Neural progenitor cell (in vitro differentiated cells): Measurements from ENCODE around the gene ODC1. TPM values are rescaled to one million over a fixed set of nuclear protein-coding genes. Genes with fewer than 3 reads are reported as not detected.

Experiments
- DNase-seq: peaks from one replicate; pipeline ENCODE4 v3.0.0-alpha.2; 2016; ENCODE audit warnings: low spot score
- H2AFZ ChIP-seq: fragments of 200-600 bp; sonication (generic); replicated peaks from 2 replicates; pipeline ENCODE4 v1.6.1; 2016; ENCODE audit warnings: antibody characterized with exemption
- H3F3A ChIP-seq: fragments of 200-600 bp; sonication (generic); 2 replicates; pipeline ENCODE4 v1.6.1; 2016; ENCODE audit warnings: antibody characterized with exemption, low read depth
- H3K27ac ChIP-seq: fragments of 200-600 bp; sonication (generic); 2 replicates; pipeline ENCODE4 v1.5.1; 2016; ENCODE audit warnings: mild to moderate bottlenecking
- H3K27me3 ChIP-seq: fragments of 200-600 bp; sonication (generic); 2 replicates; pipeline ENCODE4 v1.6.1; 2016; ENCODE audit warnings: mild to moderate bottlenecking, moderate library complexity
- H3K36me3 ChIP-seq: fragments of 200-600 bp; sonication (generic); 2 replicates; pipeline ENCODE4 v1.5.1; 2016
- H3K4me1 ChIP-seq: fragments of 200-600 bp; sonication (generic); 2 replicates; pipeline ENCODE4 v1.6.1; 2016; ENCODE audit warnings: mixed run types
- H3K4me2 ChIP-seq: fragments of 200-600 bp; sonication (generic); 2 replicates; pipeline ENCODE4 v1.6.1; 2016
- H3K4me3 ChIP-seq: fragments of 200-600 bp; sonication (generic); 2 replicates; pipeline ENCODE4 v1.5.1; 2016
- H3K79me2 ChIP-seq: fragments of 200-600 bp; sonication (generic); 2 replicates; pipeline ENCODE4 v1.6.1; 2016; ENCODE audit warnings: low read depth
- H3K9ac ChIP-seq: fragments of 200-600 bp; sonication (generic); 2 replicates; pipeline ENCODE4 v1.6.1; 2016
- H3K9me3 ChIP-seq: fragments of 200-600 bp; sonication (generic); 2 replicates; pipeline ENCODE4 v1.5.1; 2016; ENCODE audit warnings: low read depth
- H4K20me1 ChIP-seq: fragments of 200-600 bp; sonication (generic); 2 replicates; pipeline ENCODE4 v1.6.1; 2016; ENCODE audit warnings: low read depth
- H3K27ac Mint-ChIP-seq: 3 replicates; pipeline ENCODE4 v1.8.0; 2021; ENCODE audit warnings: mixed read lengths
- H3K27me3 Mint-ChIP-seq: 2 replicates; pipeline ENCODE4 v1.8.0; 2022; ENCODE audit warnings: low read depth, mild to moderate bottlenecking, inconsistent platforms, moderate library complexity, mixed read lengths; ENCODE audit not compliant: insufficient read depth
- H3K36me3 Mint-ChIP-seq: 3 replicates; pipeline ENCODE4 v1.8.0; 2021; ENCODE audit warnings: mixed read lengths
- H3K4me1 Mint-ChIP-seq: 3 replicates; pipeline ENCODE4 v1.8.0; 2021; ENCODE audit warnings: mixed read lengths
- H3K4me3 Mint-ChIP-seq: 3 replicates; pipeline ENCODE4 v1.8.0; 2021; ENCODE audit warnings: mild to moderate bottlenecking, moderate library complexity, mixed read lengths
- H3K9me3 Mint-ChIP-seq: 3 replicates; pipeline ENCODE4 v1.8.0; 2020; ENCODE audit warnings: mixed read lengths
- CTCF ChIP-seq: fragments of 200-600 bp; sonication (generic); IDR thresholded peaks from 2 replicates; pipeline ENCODE4 v1.5.1; 2017; ENCODE audit warnings: antibody characterized with exemption, mild to moderate bottlenecking
- EZH2 ChIP-seq: fragments of 200-600 bp; sonication (generic); IDR thresholded peaks from 2 replicates; pipeline ENCODE4 v1.6.1; 2017; ENCODE audit warnings: antibody characterized with exemption, mild to moderate bottlenecking, moderate library complexity
- EZH2phosphoT487 ChIP-seq: fragments of 200-600 bp; sonication (generic); IDR thresholded peaks from 2 replicates; pipeline ENCODE4 v1.6.1; 2017; ENCODE audit warnings: antibody characterized with exemption
- total RNA-seq: library from RNA; depleted of rRNA; stranded (reverse); fragments of >200 nt; gene quantifications from 2 replicates; pipeline ENCODE4 v1.2.3, GENCODE V29; 2015; ENCODE audit warnings: low replicate concordance

Gene ODC1
- total RNA-seq, 1 donor from 2014 or later, result 437 TPM

- Histone ChIP-seq H3K36me3 (no peaks in the 10 kb centered on the region), H3F3A (no peaks in the 10 kb centered on the region), H3K4me2 (no peak overlapping the region), H3K4me3 (no peak overlapping the region), H3K79me2 (no peaks in the 10 kb centered on the region), H3K4me1 (no peaks in the 10 kb centered on the region), H2AFZ (no peak overlapping the region), H3K9me3 (no peaks in the 10 kb centered on the region), H3K27me3 (no peaks in the 10 kb centered on the region), H3K9ac (no peak overlapping the region), H3K27ac (no peak overlapping the region), H4K20me1 (no peaks in the 10 kb centered on the region)
- Mint-ChIP-seq H3K36me3 (no peaks in the 10 kb centered on the region), H3K9me3 (no peaks in the 10 kb centered on the region), H3K4me3 (no peak overlapping the region), H3K4me1 (peaks cover 20% of the 10 kb centered on the region), H3K27ac (no peak overlapping the region), H3K27me3 (peaks cover 6% of the 10 kb centered on the region)
- TF ChIP-seq EZH2 (no peak), EZH2phosphoT487 (no peak), CTCF (no peak)
- no peak for DNase-seq
These were observed 36.6 kb downstream of the ODC1 start for GRCh38 chr2:10411557-10411956.

- TF ChIP-seq CTCF (no peak), EZH2 (no peak), EZH2phosphoT487 (no peak)
- peaks cover 6% of the 10 kb centered on the region for H3K27me3 Mint-ChIP-seq
- no peak overlapping the region for H3K4me3 Mint-ChIP-seq
- no peak overlapping the region for H3K27ac Mint-ChIP-seq
- Histone ChIP-seq H4K20me1 (no peaks in the 10 kb centered on the region), H3K36me3 (no peaks in the 10 kb centered on the region), H3K27me3 (no peaks in the 10 kb centered on the region), H3K4me2 (no peak overlapping the region), H3K4me1 (no peaks in the 10 kb centered on the region), H3K79me2 (no peaks in the 10 kb centered on the region), H2AFZ (no peak overlapping the region), H3K9ac (no peak overlapping the region), H3K4me3 (no peak overlapping the region), H3F3A (no peaks in the 10 kb centered on the region), H3K9me3 (no peaks in the 10 kb centered on the region), H3K27ac (no peak overlapping the region)
- no peaks in the 10 kb centered on the region for H3K36me3 Mint-ChIP-seq
- peaks cover 20% of the 10 kb centered on the region for H3K4me1 Mint-ChIP-seq
- H3K9me3 Mint-ChIP-seq, result no peaks in the 10 kb centered on the region
- DNase-seq, result no peak
These were observed 37.2 kb downstream of the ODC1 start for GRCh38 chr2:10410823-10411437.

GRCh38 chr2:10410001-10410822 is 37.9 kb downstream of the ODC1 start:
- no peak for DNase-seq
- H3K9me3 Mint-ChIP-seq, result no peaks in the 10 kb centered on the region
- Histone ChIP-seq H3K27me3 (no peaks in the 10 kb centered on the region), H3K27ac (no peak overlapping the region), H3F3A (no peaks in the 10 kb centered on the region), H4K20me1 (no peaks in the 10 kb centered on the region), H3K4me3 (no peak overlapping the region), H3K36me3 (no peaks in the 10 kb centered on the region), H3K9ac (no peak overlapping the region), H3K4me2 (no peak overlapping the region), H3K9me3 (no peaks in the 10 kb centered on the region), H3K79me2 (no peaks in the 10 kb centered on the region), H3K4me1 (no peaks in the 10 kb centered on the region), H2AFZ (no peak overlapping the region)
- peaks cover 20% of the 10 kb centered on the region for H3K4me1 Mint-ChIP-seq
- TF ChIP-seq EZH2 (no peak), EZH2phosphoT487 (no peak), CTCF (no peak)
- no peak overlapping the region for H3K4me3 Mint-ChIP-seq
- H3K27me3 Mint-ChIP-seq, result peaks cover 6% of the 10 kb centered on the region
- no peaks in the 10 kb centered on the region for H3K36me3 Mint-ChIP-seq
- H3K27ac Mint-ChIP-seq, result no peak overlapping the region
